K562 (cell line): ENCODE measurements around the gene DAGLA. TPM values are rescaled to one million over a fixed set of nuclear protein-coding genes. Genes with fewer than 3 reads are reported as not detected.
A peak's percentile ranks its signal among the peaks of the same experiment; 100 is the strongest.

Experiments
- ADNP ChIP-seq: fragments of 200-800 bp; sonication (Bioruptor generic); IDR thresholded peaks from 2 replicates; pipeline ENCODE4 v1.6.1; 2016; ENCODE audit warnings: missing genetic modification characterization, missing compliant biosample characterization
- ARID2 ChIP-seq: fragments of 450-650 bp; IDR thresholded peaks from 2 replicates; pipeline ENCODE4 v1.6.1; 2017; ENCODE audit warnings: antibody characterized with exemption, mild to moderate bottlenecking
- CC2D1A ChIP-seq: fragments of 450-650 bp; IDR thresholded peaks from 2 replicates; pipeline ENCODE4 v1.6.1; 2017; ENCODE audit warnings: mild to moderate bottlenecking
- CCNT2 ChIP-seq: IDR thresholded peaks from 2 replicates; pipeline ENCODE4 v1.6.1; 2011; ENCODE audit warnings: borderline replicate concordance, low read depth, mild to moderate bottlenecking, moderate library complexity, mixed read lengths, low read length; ENCODE audit not compliant: insufficient read length; ENCODE audit errors: extremely low read depth
- CREBBP ChIP-seq: IDR thresholded peaks from one replicate; pipeline ENCODE4 v1.6.1; 2012; ENCODE audit warnings: low read depth, mild to moderate bottlenecking, control low read depth, inconsistent platforms, low read length
- DACH1 ChIP-seq: fragments of 450-650 bp; IDR thresholded peaks from 2 replicates; pipeline ENCODE4 v1.6.1; 2018; ENCODE audit not compliant: partially characterized antibody
- HCFC1 ChIP-seq: IDR thresholded peaks from 2 replicates; pipeline ENCODE4 v1.6.1; 2012; ENCODE audit warnings: low read depth, low read length, improper control_type of control experiment
- JUND ChIP-seq, 2 experiments: IDR thresholded peaks; 2 replicates in 1 of 2; 3 replicates in 1 of 2; pipeline ENCODE4 v1.6.1; 2011; ENCODE audit warnings: borderline replicate concordance in 2 of 2, low read depth in 2 of 2, low read length in 2 of 2, improper control_type of control experiment in 1 of 2, missing biosample characterization in 1 of 2, missing genetic modification characterization in 1 of 2, missing genetic modification reagents in 1 of 2
- MXI1 ChIP-seq: IDR thresholded peaks from 2 replicates; pipeline ENCODE4 v1.6.1; 2011; ENCODE audit warnings: low read depth, mild to moderate bottlenecking, improper control_type of control experiment, low read length
- NR4A1 ChIP-seq, 2 experiments: fragments of 250-450 bp in 1 of 2; fragments of 450-650 bp in 1 of 2; sonication (Bioruptor Pico) in 1 of 2; IDR thresholded peaks; 2 replicates each; pipeline versions ENCODE4 v1.4.0 to v1.6.1; 2016 to 2020; ENCODE audit warnings: mild to moderate bottlenecking in 2 of 2, missing compliant biosample characterization in 1 of 2, missing genetic modification characterization in 1 of 2, moderate library complexity in 1 of 2
- PTTG1 ChIP-seq: fragments of 450-650 bp; IDR thresholded peaks from 2 replicates; pipeline ENCODE4 v1.6.1; 2016; ENCODE audit warnings: low read depth, mild to moderate bottlenecking, missing genetic modification characterization, missing compliant biosample characterization
- TFAM ChIP-seq: fragments of 250-450 bp; sonication (Bioruptor Pico); conservative IDR thresholded peaks from 2 replicates; pipeline ENCODE4 v1.5.0; 2021; ENCODE audit warnings: mild to moderate bottlenecking, moderate library complexity
- ZKSCAN1 ChIP-seq: fragments of 150-350 bp; IDR thresholded peaks from 2 replicates; pipeline ENCODE4 v1.6.1; 2016; ENCODE audit warnings: low read depth, low read length
- ZNF282 ChIP-seq: sonication (generic); formaldehyde crosslinking; IDR thresholded peaks from 2 replicates; pipeline ENCODE4 v1.8.1; 2023; ENCODE audit warnings: missing genetic modification reagents
- ZNF3 ChIP-seq: fragments of 250-450 bp; sonication (Bioruptor Pico); IDR thresholded peaks from 2 replicates; pipeline ENCODE4 v1.5.0; 2021; ENCODE audit warnings: mild to moderate bottlenecking, moderate library complexity
- ZNF408 ChIP-seq: fragments of 250-450 bp; sonication (Bioruptor Pico); IDR thresholded peaks from 2 replicates; pipeline ENCODE4 v1.4.0; 2020; ENCODE audit warnings: low read depth, mild to moderate bottlenecking, moderate library complexity
- ZSCAN32 ChIP-seq: fragments of 450-650 bp; formaldehyde crosslinking; IDR thresholded peaks from 2 replicates; pipeline ENCODE4 v1.4.0; 2020; ENCODE audit warnings: mild to moderate bottlenecking, moderate library complexity
- polyA plus RNA-seq, 8 experiments: library from polyadenylated mRNA; depleted of rRNA in 4 of 8; stranded (reverse) in 5 of 8; unstranded in 3 of 8; fragments of >200 nt; fragmentation: Nextera tagmentation in 2 of 8; fragmentation: Illumina TruSeq in 1 of 8; extraction: Ambion mirVana in 2 of 8; extraction: Trizol in 1 of 8; gene quantifications; 2 replicates each; pipeline versions ENCODE4 v1.2.1 to v1.2.3, GENCODE V29; 2011 to 2014; ENCODE audit warnings: inconsistent platforms in 1 of 8, missing spikeins in 1 of 8
- total RNA-seq, 7 experiments: library from RNA; depleted of rRNA in 6 of 7; stranded (reverse); fragments of >200 nt in 6 of 7; fragmentation: Illumina TruSeq in 2 of 7; extraction: Trizol in 2 of 7; gene quantifications; 2 replicates each; pipeline versions ENCODE4 v1.2.1 to v1.2.3, GENCODE V29; 2011 to 2021; ENCODE audit warnings: low replicate concordance in 1 of 7
- TF ChIP-seq, protein P1 (sequence below): sonication (generic); formaldehyde crosslinking; IDR thresholded peaks from 2 replicates; pipeline ENCODE4 v1.8.0; 2022; ENCODE audit warnings: missing genetic modification reagents, mild to moderate bottlenecking, borderline replicate concordance
- TF ChIP-seq, protein P2 (sequence below): sonication (generic); formaldehyde crosslinking; IDR thresholded peaks from 2 replicates; pipeline ENCODE4 v1.8.1; 2022; ENCODE audit warnings: missing genetic modification reagents
- TF ChIP-seq, protein P3 (sequence below): sonication (generic); formaldehyde crosslinking; IDR thresholded peaks from 2 replicates; pipeline ENCODE4 v1.8.0; 2022; ENCODE audit warnings: mild to moderate bottlenecking, missing genetic modification reagents
- TF ChIP-seq, protein P4 (sequence below): fragments of 450-650 bp; formaldehyde crosslinking; IDR thresholded peaks from 2 replicates; pipeline ENCODE4 v1.4.0; 2022; ENCODE audit warnings: missing genetic modification characterization

Gene DAGLA
- total and polyA plus RNA-seq, 9 of the 15 experiments (the other 6 are each of a cell fraction or from before 2014, with no cell fraction given), result 0.03 to 0.16 (median 0.04) TPM; not detected in 4

DNA sequence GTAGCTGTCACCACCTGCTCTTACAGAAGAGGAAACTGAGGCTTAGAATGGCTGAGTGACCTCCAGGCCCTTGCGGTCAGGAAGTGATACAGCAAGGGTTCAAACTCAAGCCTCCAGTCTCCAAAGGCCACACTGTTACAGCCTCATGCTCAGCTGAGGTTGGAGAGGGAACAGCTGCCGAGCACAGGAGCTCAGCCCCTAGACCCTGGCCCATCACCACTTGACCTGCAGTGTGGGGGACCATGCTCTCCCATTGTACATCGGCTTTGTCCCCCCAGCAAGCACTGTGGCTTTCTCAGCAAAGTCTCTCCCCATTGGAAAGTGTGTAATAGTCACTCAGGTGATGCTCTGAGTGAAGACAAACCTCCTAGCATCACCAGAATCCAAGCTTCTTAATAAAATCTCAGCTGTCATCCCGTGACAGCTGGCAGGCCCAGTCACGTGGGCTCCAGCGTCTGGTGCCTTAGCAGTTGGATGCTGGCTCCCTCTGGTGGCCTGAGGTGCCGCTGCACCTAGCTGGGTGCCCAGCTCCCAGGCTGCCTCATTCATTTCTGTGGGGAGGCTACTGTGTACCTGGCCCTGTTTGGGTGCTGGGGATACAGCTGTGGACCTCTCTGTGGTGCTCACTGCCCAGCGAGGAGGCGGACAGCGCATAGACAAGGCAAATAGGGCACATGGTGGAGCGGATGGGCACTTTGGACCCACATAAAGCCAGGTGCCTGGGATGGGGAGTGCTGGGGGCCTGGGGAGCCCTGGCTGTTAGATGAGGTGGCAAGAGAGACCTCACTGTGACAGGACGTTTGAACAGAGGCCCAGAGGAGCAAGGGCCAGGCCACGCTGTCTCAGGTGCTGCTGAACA, 53.2 kb downstream of the DAGLA start (continued):
- TF ChIP-seq ZSCAN32 (no peak), ZNF3 (CRISPR knock-in tag) (no peak), CCNT2 (no peak), CC2D1A (0 out of 2 replicates have a peak, but pooled peaks have one; percentile 42), ARID2 (no peak), DACH1 (peak; percentile 90), CREBBP (no peak), JUND (IDR thresholded peaks at IDR 0.05; ENCODE audit: borderline replicate concordance, low read depth, low read length) (peak; percentile 45; the same call in 1 of the 2 replicates), JUND (tag; IDR thresholded peaks at IDR 0.05; ENCODE audit: borderline replicate concordance, low read depth, low read length) (peak; percentile 33; the same call in 1 of the 3 replicates), ZKSCAN1 (no peak), NR4A1 (CRISPR knock-in tag; IDR thresholded peaks at IDR 0.05) (no peak), NR4A1 (tag; IDR thresholded peaks at IDR 0.05) (no peak), TFAM (CRISPR knock-in tag) (no peak), PTTG1 (tag) (no peak), ZNF408 (CRISPR knock-in tag) (no peak), HCFC1 (peak; percentile 53; the same call in 1 of the 2 replicates), ZNF282 (CRISPR knock-in tag) (no peak), ADNP (tag) (no peak), MXI1 (no peak)
- TF ChIP-seq, protein P1, sequence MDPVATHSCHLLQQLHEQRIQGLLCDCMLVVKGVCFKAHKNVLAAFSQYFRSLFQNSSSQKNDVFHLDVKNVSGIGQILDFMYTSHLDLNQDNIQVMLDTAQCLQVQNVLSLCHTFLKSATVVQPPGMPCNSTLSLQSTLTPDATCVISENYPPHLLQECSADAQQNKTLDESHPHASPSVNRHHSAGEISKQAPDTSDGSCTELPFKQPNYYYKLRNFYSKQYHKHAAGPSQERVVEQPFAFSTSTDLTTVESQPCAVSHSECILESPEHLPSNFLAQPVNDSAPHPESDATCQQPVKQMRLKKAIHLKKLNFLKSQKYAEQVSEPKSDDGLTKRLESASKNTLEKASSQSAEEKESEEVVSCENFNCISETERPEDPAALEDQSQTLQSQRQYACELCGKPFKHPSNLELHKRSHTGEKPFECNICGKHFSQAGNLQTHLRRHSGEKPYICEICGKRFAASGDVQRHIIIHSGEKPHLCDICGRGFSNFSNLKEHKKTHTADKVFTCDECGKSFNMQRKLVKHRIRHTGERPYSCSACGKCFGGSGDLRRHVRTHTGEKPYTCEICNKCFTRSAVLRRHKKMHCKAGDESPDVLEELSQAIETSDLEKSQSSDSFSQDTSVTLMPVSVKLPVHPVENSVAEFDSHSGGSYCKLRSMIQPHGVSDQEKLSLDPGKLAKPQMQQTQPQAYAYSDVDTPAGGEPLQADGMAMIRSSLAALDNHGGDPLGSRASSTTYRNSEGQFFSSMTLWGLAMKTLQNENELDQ (CRISPR knock-in tag), result no peak
- TF ChIP-seq, protein P2, sequence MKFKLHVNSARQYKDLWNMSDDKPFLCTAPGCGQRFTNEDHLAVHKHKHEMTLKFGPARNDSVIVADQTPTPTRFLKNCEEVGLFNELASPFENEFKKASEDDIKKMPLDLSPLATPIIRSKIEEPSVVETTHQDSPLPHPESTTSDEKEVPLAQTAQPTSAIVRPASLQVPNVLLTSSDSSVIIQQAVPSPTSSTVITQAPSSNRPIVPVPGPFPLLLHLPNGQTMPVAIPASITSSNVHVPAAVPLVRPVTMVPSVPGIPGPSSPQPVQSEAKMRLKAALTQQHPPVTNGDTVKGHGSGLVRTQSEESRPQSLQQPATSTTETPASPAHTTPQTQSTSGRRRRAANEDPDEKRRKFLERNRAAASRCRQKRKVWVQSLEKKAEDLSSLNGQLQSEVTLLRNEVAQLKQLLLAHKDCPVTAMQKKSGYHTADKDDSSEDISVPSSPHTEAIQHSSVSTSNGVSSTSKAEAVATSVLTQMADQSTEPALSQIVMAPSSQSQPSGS (CRISPR knock-in tag), result no peak
- TF ChIP-seq, protein P3, sequence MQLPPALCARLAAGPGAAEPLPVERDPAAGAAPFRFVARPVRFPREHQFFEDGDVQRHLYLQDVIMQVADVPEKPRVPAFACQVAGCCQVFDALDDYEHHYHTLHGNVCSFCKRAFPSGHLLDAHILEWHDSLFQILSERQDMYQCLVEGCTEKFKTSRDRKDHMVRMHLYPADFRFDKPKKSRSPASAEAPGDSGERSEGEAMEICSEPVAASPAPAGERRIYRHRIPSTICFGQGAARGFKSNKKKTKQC, result no peak
- TF ChIP-seq, protein P4, sequence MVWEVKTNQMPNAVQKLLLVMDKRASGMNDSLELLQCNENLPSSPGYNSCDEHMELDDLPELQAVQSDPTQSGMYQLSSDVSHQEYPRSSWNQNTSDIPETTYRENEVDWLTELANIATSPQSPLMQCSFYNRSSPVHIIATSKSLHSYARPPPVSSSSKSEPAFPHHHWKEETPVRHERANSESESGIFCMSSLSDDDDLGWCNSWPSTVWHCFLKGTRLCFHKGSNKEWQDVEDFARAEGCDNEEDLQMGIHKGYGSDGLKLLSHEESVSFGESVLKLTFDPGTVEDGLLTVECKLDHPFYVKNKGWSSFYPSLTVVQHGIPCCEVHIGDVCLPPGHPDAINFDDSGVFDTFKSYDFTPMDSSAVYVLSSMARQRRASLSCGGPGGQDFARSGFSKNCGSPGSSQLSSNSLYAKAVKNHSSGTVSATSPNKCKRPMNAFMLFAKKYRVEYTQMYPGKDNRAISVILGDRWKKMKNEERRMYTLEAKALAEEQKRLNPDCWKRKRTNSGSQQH (CRISPR knock-in tag), result no peak
